GM18951 (cell line): ENCODE measurements around the gene GNB1L.

Experiments used
- POLR2A ChIP-seq: IDR thresholded peaks from 4 replicates; pipeline ENCODE4 v1.6.1; 2011; ENCODE audit warnings: mild to moderate bottlenecking; ENCODE audit not compliant: insufficient read length, insufficient read depth; ENCODE audit errors: extremely low read depth
- in situ Hi-C: fragments of 300-500 bp; cut with MboI; formaldehyde crosslinking; loops from one replicate; pipeline ENCODE4 v1.12.0; 2022; ENCODE audit warnings: low sequenced_read_pairs, mixed read lengths, inconsistent platforms; ENCODE audit not compliant: unreplicated experiment

GNB1L gene

DNA sequence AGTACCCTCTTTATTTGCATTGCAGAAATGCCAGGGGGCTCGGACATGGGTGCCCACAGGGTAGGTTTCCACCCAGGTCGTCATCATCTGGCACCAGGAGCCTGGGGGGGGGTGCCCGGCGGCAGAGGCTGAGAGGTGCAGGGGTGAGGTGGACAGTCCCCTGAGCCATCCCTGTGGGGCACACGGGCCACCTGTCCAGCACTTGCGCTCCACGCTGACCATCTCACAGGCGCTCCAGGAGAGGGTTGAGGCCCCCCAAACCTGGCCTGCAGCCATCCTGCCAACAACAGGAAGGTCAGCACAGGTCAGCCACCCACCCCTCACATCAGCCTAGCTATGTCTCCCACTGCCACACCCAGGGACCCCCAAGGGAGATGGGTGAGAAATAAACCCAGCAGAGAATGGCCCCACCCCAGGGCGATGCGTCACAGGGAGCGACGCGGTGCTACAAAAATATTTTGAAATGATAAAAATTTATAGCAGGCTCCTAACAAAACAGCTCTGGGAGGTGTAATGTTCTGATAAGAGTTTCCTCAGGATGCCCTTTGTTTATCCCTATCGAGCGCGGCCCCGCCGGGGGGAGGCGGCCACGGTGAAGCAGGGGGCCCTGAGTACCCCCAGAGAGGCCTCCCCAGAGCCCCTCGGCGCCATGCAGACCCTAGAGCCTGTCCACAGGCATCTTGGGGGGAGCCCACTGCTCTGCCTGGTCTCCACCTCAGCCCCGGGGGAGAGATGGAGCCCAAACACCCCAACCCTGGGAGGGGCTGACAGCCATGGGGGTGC is 21.0 kb upstream of the GNB1L start:
- no peak for TF ChIP-seq POLR2A
- in situ Hi-C loops = no loop called here

DNA sequence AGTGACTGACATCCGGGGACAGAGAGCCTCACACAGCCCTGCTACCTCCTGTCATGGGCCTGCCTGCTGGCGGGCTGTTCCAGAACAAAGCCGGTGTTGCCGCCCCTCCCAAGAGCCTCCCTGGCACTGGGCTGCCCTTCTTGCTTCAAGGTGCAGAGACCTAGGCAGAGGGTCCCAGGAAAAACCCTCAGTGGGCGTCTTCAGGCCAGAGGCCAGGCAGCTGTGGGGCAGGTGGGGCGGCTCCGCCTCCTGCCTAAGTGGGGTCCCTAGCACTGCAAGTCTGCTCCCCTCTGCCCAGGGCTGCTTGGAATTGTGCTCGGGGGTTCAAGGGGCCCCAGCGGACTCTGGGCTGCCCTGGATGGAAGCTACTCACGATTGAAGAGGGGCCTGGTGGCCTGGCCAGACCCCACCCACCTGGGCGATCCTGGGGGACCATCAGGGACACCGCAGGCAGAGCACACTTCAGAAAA is 20.4 kb upstream of the GNB1L start:
- TF ChIP-seq POLR2A = no peak
- in situ Hi-C loops = no loop called here

DNA sequence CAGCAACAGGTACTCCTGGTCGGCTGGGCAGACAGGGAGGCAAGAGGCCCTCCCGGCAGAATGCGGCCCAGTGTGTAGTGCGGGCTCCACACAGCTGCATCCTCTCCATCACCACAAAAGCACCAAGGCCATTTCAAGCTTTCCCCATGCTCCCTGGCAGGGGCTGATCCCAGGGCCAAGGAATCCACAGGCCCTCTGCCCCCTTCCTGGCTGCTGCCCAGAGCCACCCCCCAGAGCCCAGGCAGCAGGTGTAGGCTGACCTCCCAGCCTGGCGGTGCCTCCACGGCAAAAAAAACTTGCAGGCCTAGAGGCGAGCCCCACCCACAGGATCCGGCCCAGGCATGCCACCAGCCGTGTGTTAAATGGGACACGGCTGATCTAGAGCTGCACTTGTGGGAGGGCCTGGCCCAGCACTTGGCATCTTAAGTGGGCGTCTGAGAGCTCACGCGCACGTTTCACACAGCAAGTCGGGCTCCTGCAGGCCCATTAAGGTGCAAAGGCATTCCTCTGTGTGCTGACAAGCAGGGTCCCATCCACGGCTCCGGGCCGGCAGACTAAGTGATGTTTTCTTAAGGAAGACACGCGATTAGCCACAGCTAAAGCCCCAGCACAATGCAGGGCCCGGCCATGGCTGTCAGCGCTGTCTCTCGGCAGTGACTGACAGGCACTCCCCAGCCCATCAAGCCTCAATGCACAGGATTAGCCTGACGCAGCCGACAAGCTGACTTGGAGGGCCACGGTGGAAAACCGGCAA is 19.8 kb upstream of the GNB1L start:
- in situ Hi-C loops = no loop called here
- TF ChIP-seq POLR2A = no peak

DNA sequence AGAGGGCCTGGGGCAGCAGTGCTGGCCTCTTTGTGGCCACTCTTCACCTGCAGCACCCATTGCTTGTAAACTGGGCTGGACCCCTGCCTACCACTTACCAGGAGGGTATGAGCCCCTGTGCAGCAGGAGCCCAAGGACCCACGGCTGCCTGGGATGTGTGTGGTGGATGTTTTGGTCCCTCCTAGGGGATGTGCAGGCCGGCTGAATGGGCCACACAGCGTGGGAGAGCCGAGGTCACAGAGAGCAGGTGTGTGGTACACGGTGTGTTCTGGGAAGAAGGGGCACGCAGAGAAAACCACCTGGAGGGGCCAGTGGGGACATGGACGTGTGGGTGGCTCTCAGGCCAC is 19.3 kb upstream of the GNB1L start:
- TF ChIP-seq POLR2A = no peak
- in situ Hi-C loops = no loop called here

DNA sequence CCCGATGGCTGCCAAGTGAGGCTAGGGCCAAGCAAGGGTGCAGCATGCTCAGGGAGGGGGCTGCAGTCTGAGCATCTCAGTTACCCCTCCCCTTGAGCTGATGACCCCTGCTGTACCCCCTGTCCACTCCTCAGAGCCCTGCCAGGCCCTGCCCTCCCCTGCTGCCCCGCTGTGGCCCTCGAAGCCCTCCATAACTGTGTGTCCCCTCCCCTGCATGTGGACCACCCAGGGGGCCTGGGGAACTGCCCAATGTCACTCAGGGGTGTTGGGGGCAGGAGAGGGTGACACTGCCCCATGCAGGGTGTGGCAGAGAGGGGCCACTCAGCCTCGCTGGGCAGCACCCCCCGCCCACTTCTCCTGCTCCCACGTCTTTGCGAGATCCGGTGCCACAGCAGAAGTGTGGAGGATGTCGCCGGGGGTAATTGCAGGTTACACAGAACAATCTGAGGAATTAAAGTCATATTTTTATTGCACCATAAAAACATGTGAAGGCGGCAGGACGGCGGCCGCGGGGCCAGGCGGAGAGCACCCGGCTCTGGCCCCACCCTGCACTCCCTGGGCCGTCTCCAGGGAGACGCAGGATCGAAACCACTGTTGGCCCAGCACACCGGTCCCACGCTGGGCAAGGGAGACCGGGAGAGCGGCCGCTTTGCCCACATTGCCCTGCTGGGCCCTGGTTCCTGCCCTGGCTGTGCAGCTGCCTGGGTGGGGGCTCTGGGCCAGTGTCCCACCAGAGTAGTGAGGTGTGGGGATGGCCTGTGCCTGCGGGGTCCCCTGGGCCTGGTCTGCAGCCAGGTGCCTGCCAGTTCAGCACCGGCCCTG is 18.7 kb upstream of the GNB1L start:
- in situ Hi-C loops = no loop called here
- no peak for TF ChIP-seq POLR2A

DNA sequence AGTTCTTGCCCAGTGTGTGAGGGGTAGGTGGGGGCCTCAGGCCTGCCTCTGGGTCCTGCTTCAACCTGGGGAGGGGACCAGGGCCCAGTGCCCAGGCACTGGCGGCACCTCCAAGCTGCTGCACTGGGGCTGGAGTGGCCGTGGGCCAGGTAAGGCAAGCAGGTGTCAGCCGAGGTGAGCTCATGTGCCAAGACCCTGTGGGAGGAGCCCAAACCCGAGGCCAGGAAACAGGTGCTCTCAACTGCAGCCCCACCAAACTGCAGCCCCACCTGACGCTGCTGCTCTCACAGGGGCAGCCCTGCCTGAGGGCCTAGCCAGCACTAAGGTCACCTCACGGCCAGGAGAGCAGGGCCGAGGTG is 18.1 kb upstream of the GNB1L start:
- in situ Hi-C loops = no loop called here
- no peak for TF ChIP-seq POLR2A

DNA sequence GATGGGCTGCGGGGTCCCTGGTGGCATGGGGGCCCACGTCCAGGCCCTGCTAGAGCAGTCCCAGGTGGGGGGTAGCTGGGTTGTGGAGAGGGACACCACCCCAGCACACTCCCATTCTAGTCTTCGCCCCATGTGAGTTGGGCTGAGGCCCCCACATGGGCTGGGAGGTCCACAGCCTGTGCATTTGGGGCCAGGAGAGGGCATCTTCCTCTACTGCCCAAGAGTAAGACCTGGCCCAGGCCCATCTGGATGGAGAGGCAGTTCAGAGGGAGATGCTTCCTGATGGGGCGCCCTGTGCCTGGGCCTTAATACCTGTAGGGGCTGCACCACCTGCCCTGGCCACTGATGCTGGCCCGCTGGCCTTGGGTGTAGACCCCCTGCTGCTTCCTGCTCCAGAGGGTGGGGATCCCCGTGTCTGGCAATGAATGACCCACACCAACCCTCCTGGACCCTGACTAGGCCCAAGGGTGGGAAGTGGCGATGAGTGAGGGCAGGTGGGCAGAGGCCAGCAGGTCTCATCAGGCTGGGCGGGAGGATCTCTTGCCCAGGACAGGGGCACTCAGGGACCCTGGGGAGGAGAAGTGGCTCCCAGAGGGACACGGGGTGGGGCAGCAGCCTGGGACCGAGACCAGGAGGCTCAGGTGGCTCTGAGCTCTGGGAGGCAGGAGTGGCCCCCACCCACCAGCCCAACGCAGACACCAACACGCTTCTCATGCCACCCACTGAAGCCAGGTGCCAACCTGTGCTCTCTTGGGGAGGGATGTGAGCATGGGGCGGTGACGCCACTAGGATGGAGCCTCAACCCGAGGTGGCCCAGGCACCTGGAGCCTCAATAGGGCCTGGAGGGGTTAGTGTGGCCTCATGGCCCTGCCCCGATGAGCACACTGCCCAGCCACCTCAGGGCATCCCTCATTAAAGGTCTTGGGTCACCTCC is 17.4 kb upstream of the GNB1L start:
- in situ Hi-C loops = no loop called here
- TF ChIP-seq POLR2A = no peak

DNA sequence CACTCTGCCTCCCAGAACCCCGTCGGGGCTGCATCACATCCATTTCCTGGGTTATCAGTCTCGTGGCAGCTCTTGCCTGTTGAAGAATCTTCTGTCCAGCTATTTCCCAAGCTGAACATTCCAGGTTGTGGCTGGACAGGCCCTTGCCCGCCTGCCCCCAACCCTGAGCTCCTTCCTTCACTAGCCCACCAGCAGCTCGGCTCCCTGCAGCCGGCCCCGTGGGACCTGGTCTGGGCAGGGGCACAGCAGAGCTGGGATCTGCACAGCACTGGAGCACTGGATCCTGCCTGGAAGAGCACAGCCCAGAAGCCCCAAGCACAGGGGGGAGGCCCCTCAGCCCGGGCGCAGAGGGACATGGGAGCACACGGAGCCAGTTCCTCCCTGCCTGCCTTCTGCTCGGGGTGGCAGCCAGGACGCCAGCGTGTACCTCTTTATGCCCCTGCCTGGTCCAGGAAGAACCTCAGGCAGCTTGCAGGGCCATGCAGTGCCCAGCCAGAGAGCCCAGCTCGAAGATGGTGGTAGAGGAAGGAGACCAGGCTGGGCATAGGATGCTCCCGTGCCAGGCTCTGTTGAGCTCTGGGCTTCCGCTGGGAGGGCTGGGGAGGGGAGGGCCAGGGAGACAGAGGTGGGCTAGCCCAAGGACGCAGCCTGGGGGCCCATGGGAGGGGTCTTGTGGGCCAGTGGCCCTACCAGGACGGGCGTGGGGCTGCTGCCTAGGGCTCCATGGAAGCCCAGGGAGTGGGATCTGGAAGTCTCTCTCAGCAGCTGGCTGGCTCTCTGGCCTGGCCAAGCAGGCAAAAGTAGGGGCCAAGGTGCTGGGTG is 16.6 kb upstream of the GNB1L start:
- TF ChIP-seq POLR2A = no peak
- in situ Hi-C loops = no loop called here

DNA sequence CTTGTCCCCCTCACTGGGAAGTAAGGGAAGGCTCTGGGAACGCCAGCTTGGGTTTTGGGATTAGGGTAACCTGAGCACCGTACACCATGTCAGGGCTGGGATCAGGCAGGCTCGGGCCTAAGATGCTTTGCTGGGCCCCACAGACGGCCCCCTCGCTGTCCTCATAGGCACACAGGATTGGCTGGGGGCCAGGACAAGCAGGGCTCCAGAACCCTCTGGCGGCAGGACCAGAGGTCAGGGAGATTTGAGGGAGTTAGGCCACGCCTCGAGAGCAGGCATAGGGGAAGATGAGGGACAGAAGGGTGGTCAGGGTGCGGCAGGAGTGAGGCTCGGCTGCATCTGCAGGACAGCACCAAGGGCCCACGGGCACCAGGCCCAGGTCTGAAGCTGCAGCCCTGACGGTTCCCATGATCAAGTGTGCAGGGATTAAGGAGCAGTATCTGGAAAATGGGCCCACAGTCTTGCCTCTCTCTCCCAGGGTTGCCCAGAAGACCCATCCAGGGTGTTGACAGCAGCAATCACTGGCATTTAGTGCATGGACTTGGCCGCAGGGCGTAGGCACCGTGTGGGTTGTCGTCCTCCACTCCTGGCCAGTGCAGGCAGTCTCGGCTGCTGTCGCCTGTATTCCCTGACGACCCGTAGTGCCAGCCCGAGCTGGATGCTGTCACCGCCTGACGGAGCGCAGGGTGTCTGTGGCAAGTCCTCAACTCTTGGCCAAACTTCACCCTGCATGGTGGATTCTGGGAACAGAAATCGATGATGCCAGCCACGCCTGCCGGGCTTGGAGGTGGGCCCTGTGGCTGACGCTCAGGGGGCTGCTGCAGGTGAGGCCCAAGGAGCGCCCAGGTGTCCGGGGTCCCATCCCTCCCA is 15.7 kb upstream of the GNB1L start:
- no peak for TF ChIP-seq POLR2A
- in situ Hi-C loops = no loop called here

DNA sequence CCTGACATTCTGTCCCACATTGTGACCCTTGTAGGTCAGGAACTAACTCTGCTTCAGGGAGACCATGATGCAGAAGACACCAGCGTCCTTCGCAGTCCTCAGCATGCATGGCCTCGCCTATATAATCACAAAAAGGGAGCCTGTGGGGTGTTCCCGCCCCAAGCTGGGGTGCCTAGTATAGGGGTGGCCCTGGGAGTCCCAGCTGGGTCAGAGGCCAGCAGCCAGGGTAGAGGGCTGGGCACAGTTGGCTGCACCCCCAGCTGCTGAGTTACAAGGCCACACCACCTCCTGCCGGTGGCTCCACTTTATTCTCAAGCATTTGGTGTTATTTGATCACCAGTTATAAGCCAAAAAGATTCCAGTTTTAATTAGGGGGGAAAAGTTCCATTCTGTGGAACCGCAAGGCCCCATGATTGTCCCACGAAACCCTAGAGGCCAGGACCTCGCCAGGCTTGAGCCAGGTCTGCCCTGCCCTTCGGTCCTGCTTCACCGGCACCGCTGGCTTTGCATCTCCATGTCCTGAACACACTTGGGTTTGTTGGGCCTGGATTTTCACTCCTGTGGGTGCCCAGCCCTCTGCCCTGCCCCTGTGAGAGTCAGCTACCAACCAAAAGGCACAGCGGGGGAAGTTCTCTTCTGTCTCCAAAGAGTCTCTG is 15.0 kb upstream of the GNB1L start:
- in situ Hi-C loops = no loop called here
- no peak for TF ChIP-seq POLR2A

DNA sequence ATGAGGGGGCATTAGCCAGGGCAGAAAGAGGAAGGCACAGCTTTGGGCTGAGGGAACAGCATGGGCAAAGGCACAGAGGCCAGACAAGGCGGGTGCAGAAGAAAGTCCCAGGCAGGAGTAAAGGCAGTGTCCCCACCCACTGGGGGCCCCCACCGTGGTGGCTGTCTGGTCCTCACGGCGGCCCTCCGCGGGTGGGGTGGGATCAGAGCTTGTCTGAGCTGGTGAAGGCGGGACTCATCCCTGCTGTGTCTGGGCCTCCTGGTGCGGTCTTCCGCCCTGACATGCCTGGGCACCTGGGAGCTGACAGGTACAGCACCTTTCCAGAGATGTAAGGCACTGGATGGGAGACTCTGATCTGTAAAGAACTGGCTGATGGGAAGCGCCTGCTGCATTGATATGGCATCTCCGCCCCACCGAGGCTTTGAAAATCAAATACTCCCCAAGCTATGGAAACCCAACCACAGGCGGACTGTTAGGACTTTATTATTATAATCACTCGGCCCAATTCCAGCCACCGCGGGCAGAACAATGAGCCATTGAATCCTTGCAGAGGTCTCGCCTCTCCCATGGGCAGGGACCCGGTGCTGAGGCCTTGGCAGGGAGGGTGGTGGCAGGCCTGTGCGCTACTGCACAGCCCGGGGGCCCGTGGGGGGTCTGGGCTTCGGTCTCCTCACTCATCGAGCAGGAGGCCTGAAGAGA is 14.2 kb upstream of the GNB1L start:
- no peak for TF ChIP-seq POLR2A
- in situ Hi-C loops = no loop called here
